Measurements from ENCODE around the gene TTC21A.

The TTC21A gene

DNA sequence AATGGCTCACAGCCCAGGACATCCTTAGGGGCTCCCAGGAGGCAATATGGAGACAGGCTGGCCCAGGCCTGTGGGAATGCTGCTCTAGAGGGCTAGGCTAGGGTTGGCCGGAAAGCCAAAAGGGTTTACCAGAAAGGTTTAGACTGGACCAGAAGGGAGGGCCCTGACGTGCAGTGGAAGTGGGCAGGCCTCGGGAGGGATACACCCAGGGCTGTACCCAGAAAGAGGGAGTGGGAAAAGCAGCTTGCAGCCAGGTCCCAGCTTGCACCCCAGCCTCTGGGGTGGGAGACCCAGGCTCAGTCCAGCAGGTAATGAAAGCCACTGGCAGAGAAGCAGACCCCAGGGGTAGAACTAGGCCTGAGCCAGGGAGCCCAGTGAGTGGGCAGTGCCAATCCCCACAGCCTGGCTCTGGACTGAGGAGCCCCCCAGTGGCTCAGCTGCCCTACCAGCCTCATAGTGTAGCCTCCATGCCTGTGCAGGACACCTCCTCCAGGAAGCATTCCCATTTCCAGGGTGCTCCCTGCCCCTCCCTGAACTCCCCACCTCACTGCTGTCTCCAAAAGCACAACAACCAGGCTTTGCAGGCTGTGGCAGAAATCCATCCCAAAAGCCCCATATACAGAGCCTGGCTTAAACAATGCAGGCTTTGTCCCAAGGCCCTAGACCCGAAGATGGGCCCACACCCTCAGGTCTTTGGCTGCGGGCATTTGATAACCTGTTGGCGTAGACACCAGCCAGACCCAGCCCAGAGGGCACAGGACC lies 3.5 kb upstream of the TTC21A start:
- TF ChIP-seq, protein P1, sequence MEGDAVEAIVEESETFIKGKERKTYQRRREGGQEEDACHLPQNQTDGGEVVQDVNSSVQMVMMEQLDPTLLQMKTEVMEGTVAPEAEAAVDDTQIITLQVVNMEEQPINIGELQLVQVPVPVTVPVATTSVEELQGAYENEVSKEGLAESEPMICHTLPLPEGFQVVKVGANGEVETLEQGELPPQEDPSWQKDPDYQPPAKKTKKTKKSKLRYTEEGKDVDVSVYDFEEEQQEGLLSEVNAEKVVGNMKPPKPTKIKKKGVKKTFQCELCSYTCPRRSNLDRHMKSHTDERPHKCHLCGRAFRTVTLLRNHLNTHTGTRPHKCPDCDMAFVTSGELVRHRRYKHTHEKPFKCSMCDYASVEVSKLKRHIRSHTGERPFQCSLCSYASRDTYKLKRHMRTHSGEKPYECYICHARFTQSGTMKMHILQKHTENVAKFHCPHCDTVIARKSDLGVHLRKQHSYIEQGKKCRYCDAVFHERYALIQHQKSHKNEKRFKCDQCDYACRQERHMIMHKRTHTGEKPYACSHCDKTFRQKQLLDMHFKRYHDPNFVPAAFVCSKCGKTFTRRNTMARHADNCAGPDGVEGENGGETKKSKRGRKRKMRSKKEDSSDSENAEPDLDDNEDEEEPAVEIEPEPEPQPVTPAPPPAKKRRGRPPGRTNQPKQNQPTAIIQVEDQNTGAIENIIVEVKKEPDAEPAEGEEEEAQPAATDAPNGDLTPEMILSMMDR (IDR thresholded peaks at IDR 0.05; ENCODE audit: insufficient read depth, low read length, poor library complexity, severe bottlenecking) = no peak
- DNase-seq (ENCODE audit: extremely low read depth, insufficient read length) = no peak
- Histone ChIP-seq H3K27me3 (replicated peaks; ENCODE audit: control insufficient read depth, insufficient read depth, low read length) (no peaks in the 10 kb centered on the region), H3K4me3 (replicated peaks; ENCODE audit: low read depth, low read length) (no peak overlapping the region), H3K36me3 (ENCODE audit: control insufficient read depth, insufficient read depth, low read length) (peaks cover 9% of the 10 kb centered on the region)

- Histone ChIP-seq H3K27me3 (replicated peaks; ENCODE audit: control insufficient read depth, insufficient read depth, low read length) (no peaks in the 10 kb centered on the region), H3K36me3 (ENCODE audit: control insufficient read depth, insufficient read depth, low read length) (peaks cover 2% of the 10 kb centered on the region), H3K4me3 (replicated peaks; ENCODE audit: low read depth, low read length) (no peak overlapping the region)
- no peak for DNase-seq (ENCODE audit: extremely low read depth, insufficient read length)
- TF ChIP-seq, protein P1 (IDR thresholded peaks at IDR 0.05; ENCODE audit: insufficient read depth, low read length, poor library complexity, severe bottlenecking) = no peak
Measured at GRCh38 chr3:39104961-39105686, 2.4 kb upstream of the TTC21A start.

DNA sequence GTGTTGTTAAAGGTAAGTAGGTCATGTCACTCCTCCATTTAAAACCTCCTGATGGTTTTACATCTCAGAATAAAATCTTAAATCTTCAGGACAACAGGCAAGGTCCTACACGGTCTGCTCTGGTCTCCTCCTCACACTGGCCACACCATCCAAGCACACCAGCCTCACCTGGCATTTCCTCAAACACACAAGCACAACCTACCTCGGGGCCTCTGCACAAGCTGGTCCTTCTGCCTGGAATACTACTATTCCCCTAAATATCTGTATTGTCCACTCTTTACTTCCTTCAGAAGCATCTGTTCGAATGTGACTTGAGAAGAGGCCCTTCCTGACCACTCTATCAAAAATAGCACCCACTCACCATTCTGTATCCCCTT lies 1.8 kb upstream of the TTC21A start:
- H3K36me3 ChIP-seq (ENCODE audit: control insufficient read depth, insufficient read depth, low read length) = no peaks in the 10 kb centered on the region; the same call in none of the 2 replicates
- TF ChIP-seq, protein P1 (IDR thresholded peaks at IDR 0.05; ENCODE audit: insufficient read depth, low read length, poor library complexity, severe bottlenecking) = no peak
- H3K4me3 ChIP-seq (replicated peaks; ENCODE audit: low read depth, low read length) = no peak overlapping the region
- DNase-seq (ENCODE audit: extremely low read depth, insufficient read length) = no peak
- no peaks in the 10 kb centered on the region for H3K27me3 ChIP-seq (replicated peaks; ENCODE audit: control insufficient read depth, insufficient read depth, low read length)

DNA sequence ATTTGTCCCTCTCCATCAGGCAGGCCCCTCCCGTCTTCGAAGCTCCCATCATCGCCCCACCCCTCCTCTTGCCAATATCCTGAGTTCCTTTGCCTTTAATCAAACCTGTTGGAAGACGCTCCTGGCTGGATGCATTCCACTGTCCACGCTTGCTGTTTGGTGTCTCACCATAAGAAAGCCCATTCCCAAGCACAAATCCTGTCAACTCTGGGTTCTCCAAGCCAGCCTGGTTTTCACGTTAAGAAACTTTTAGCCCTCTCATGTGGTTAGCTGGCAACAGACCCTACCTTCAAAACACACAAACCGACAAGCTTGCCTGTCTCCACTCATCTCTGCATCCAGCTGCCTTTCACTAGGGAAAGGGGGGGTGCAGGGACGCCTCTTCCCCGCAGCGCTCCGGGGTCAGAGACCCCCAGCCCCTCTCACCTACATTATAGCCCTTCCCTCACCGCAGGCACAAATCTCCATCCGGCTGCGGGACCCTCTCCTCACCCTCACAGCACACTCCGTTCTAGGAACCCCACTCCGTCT lies 1.1 kb upstream of the TTC21A start:
- Histone ChIP-seq H3K4me3 (replicated peaks; ENCODE audit: low read depth, low read length) (peak overlapping the region; percentile 86), H3K27me3 (replicated peaks; ENCODE audit: control insufficient read depth, insufficient read depth, low read length) (no peaks in the 10 kb centered on the region), H3K36me3 (ENCODE audit: control insufficient read depth, insufficient read depth, low read length) (no peaks in the 10 kb centered on the region; the same call in 1 of the 2 replicates)
- DNase-seq (ENCODE audit: extremely low read depth, insufficient read length) = no peak
- TF ChIP-seq, protein P1 (IDR thresholded peaks at IDR 0.05; ENCODE audit: insufficient read depth, low read length, poor library complexity, severe bottlenecking) = no peak

DNA sequence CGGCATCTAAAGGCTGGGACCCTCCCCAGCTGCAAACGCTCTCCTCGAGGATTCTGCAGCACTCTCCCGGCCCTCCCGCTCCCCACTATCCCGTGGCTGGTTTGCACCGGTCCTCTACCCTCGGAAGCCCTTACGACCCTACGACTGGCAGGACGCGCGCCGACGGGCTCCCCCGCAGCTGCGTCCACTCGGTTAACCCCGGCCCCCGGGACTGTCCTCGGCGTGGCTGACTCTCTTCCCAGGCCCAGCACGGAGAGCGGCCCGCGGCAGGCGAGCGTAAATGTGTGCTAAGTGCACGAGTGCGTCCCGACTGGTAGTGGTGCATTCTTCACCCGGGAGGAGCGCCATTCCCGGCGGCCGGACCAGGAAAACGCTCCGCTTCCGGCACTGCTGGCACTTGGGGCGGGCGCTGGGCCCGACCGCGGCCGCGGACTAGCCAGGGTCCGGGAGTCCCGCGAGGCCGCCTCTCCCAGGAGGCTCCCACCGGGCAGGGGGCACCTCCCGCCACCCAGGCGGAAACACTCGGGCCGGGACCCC lies 561 bp upstream of the TTC21A start:
- peak; percentile 49 for DNase-seq (ENCODE audit: extremely low read depth, insufficient read length)
- peak overlapping the region; percentile 86 for H3K4me3 ChIP-seq (replicated peaks; ENCODE audit: low read depth, low read length)
- TF ChIP-seq, protein P1 (IDR thresholded peaks at IDR 0.05; ENCODE audit: insufficient read depth, low read length, poor library complexity, severe bottlenecking) = no peak
- H3K27me3 ChIP-seq (replicated peaks; ENCODE audit: control insufficient read depth, insufficient read depth, low read length) = no peaks in the 10 kb centered on the region
- no peaks in the 10 kb centered on the region; the same call in 1 of the 2 replicates for H3K36me3 ChIP-seq (ENCODE audit: control insufficient read depth, insufficient read depth, low read length)
